Astrocyte of the spinal cord (primary cell): ENCODE measurements around the gene LRRK1.

Experiments
- DNase-seq: peaks from one replicate; pipeline ENCODE4 v3.0.0; 2011; ENCODE audit warnings: low read depth, low spot score
- H3K4me3 ChIP-seq: 2 replicates; pipeline ENCODE4 v1.5.1; 2011; ENCODE audit warnings: low read depth, mild to moderate bottlenecking, low read length, moderate library complexity
- CTCF ChIP-seq: IDR thresholded peaks from 2 replicates; pipeline ENCODE4 v1.5.1; 2012; ENCODE audit warnings: low read depth, mild to moderate bottlenecking, low read length, inconsistent platforms
- in situ Hi-C: cut with HindIII; loops from 2 replicates; pipeline ENCODE4 v1.10.0; 2017; ENCODE audit warnings: low sequenced_read_pairs

LRRK1 gene

GRCh38 chr15:101038327-101039003 lies 119.3 kb downstream of the LRRK1 start:
- in situ Hi-C loops = no loop called here
- TF ChIP-seq CTCF = no peak
- no peak overlapping the region for H3K4me3 ChIP-seq
- no peak for DNase-seq

- H3K4me3 ChIP-seq = no peak overlapping the region
- in situ Hi-C loops = no loop called here
- TF ChIP-seq CTCF = no peak
- peak; percentile 55 for DNase-seq
Measured at GRCh38 chr15:101039461-101039860, 120.3 kb downstream of the LRRK1 start.

- TF ChIP-seq CTCF = no peak
- no peak for DNase-seq
- in situ Hi-C loops = no loop called here
- no peak overlapping the region for H3K4me3 ChIP-seq
Measured at GRCh38 chr15:101042320-101042719, 123.2 kb downstream of the LRRK1 start.

GRCh38 chr15:101043011-101043410 lies 123.9 kb downstream of the LRRK1 start:
- in situ Hi-C loops = no loop called here
- TF ChIP-seq CTCF = no peak
- no peak overlapping the region for H3K4me3 ChIP-seq
- DNase-seq = no peak

GRCh38 chr15:101043911-101044624 lies 124.9 kb downstream of the LRRK1 start:
- in situ Hi-C loops = no loop called here
- H3K4me3 ChIP-seq = no peak overlapping the region
- DNase-seq = no peak
- TF ChIP-seq CTCF = no peak

- no peak for TF ChIP-seq CTCF
- H3K4me3 ChIP-seq = no peak overlapping the region
- in situ Hi-C loops = no loop called here
- DNase-seq = no peak
Measured at GRCh38 chr15:101044625-101045235, 125.6 kb downstream of the LRRK1 start.
